ENCODE results near the gene TRAF6.

- TF ChIP-seq, protein P1, sequence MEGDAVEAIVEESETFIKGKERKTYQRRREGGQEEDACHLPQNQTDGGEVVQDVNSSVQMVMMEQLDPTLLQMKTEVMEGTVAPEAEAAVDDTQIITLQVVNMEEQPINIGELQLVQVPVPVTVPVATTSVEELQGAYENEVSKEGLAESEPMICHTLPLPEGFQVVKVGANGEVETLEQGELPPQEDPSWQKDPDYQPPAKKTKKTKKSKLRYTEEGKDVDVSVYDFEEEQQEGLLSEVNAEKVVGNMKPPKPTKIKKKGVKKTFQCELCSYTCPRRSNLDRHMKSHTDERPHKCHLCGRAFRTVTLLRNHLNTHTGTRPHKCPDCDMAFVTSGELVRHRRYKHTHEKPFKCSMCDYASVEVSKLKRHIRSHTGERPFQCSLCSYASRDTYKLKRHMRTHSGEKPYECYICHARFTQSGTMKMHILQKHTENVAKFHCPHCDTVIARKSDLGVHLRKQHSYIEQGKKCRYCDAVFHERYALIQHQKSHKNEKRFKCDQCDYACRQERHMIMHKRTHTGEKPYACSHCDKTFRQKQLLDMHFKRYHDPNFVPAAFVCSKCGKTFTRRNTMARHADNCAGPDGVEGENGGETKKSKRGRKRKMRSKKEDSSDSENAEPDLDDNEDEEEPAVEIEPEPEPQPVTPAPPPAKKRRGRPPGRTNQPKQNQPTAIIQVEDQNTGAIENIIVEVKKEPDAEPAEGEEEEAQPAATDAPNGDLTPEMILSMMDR (IDR thresholded peaks at IDR 0.05) = no peak
- TF ChIP-seq POLR2AphosphoS5 (IDR thresholded peaks at IDR 0.05) = no peak
- TF ChIP-seq POLR2A (IDR thresholded peaks at IDR 0.05) = no peak
Measured at GRCh38 chr11:36540998-36541397, 30.9 kb upstream of the TRAF6 start.

Measured in prostate gland (tissue), 2 donors.